ENCODE results near the gene PSMD13.

Gene PSMD13

GRCh38 chr11:223026-223789, 13.6 kb upstream of the PSMD13 start:
- H3K4me3 ChIP-seq (ENCODE audit: low read length), result no peak overlapping the region
- peaks cover 7% of the 10 kb centered on the region for H3K4me1 ChIP-seq (ENCODE audit: control insufficient read depth, insufficient read depth, low read length)
- no peak overlapping the region for H3K9ac ChIP-seq (ENCODE audit: low read depth, low read length)

GRCh38 chr11:223884-224283, 12.9 kb upstream of the PSMD13 start:
- Histone ChIP-seq H3K27me3 (ENCODE audit: control insufficient read depth, insufficient read depth, low read length) (no peaks in the 10 kb centered on the region), H3K4me2 (ENCODE audit: low read length) (no peak overlapping the region), H3K9ac (ENCODE audit: low read depth, low read length) (no peak overlapping the region), H3K4me3 (ENCODE audit: low read length) (no peak overlapping the region), H3K9me3 (replicated peaks; ENCODE audit: low read length) (no peaks in the 10 kb centered on the region), H3K4me1 (ENCODE audit: control insufficient read depth, insufficient read depth, low read length) (peaks cover 7% of the 10 kb centered on the region), H3K36me3 (ENCODE audit: insufficient read depth, low read length) (no peaks in the 10 kb centered on the region)

More at GRCh38 chr11:223026-223789, 13.6 kb upstream of the PSMD13 start:
- no peaks in the 10 kb centered on the region for H3K27me3 ChIP-seq (ENCODE audit: control insufficient read depth, insufficient read depth, low read length)
- no peaks in the 10 kb centered on the region for H3K9me3 ChIP-seq (replicated peaks; ENCODE audit: low read length)
- H3K36me3 ChIP-seq (ENCODE audit: insufficient read depth, low read length), result no peaks in the 10 kb centered on the region
- H3K4me2 ChIP-seq (ENCODE audit: low read length), result no peak overlapping the region

GRCh38 chr11:224424-224823, 12.4 kb upstream of the PSMD13 start:
- no peak overlapping the region for H3K4me3 ChIP-seq (ENCODE audit: low read length)
- H3K27me3 ChIP-seq (ENCODE audit: control insufficient read depth, insufficient read depth, low read length), result no peaks in the 10 kb centered on the region
- no peak overlapping the region for H3K9ac ChIP-seq (ENCODE audit: low read depth, low read length)
- peaks cover 7% of the 10 kb centered on the region for H3K4me1 ChIP-seq (ENCODE audit: control insufficient read depth, insufficient read depth, low read length)
- H3K4me2 ChIP-seq (ENCODE audit: low read length), result no peak overlapping the region
- no peaks in the 10 kb centered on the region for H3K36me3 ChIP-seq (ENCODE audit: insufficient read depth, low read length)
- H3K9me3 ChIP-seq (replicated peaks; ENCODE audit: low read length), result no peaks in the 10 kb centered on the region

GRCh38 chr11:225734-226453, 10.9 kb upstream of the PSMD13 start:
- H3K4me1 ChIP-seq (ENCODE audit: control insufficient read depth, insufficient read depth, low read length), result peaks cover 7% of the 10 kb centered on the region
- H3K27me3 ChIP-seq (ENCODE audit: control insufficient read depth, insufficient read depth, low read length), result no peaks in the 10 kb centered on the region

GRCh38 chr11:227824-228379, 8.9 kb upstream of the PSMD13 start:
- H3K9me3 ChIP-seq (replicated peaks; ENCODE audit: low read length), result no peaks in the 10 kb centered on the region
- no peak overlapping the region for H3K4me3 ChIP-seq (ENCODE audit: low read length)
- no peak overlapping the region for H3K4me2 ChIP-seq (ENCODE audit: low read length)
- peaks cover 7% of the 10 kb centered on the region for H3K4me1 ChIP-seq (ENCODE audit: control insufficient read depth, insufficient read depth, low read length)
- H3K36me3 ChIP-seq (ENCODE audit: insufficient read depth, low read length), result no peaks in the 10 kb centered on the region
- no peaks in the 10 kb centered on the region for H3K27me3 ChIP-seq (ENCODE audit: control insufficient read depth, insufficient read depth, low read length)
- no peak overlapping the region for H3K9ac ChIP-seq (ENCODE audit: low read depth, low read length)

More at GRCh38 chr11:225734-226453, 10.9 kb upstream of the PSMD13 start:
- H3K4me2 ChIP-seq (ENCODE audit: low read length), result no peak overlapping the region
- H3K36me3 ChIP-seq (ENCODE audit: insufficient read depth, low read length), result no peaks in the 10 kb centered on the region
- no peaks in the 10 kb centered on the region for H3K9me3 ChIP-seq (replicated peaks; ENCODE audit: low read length)
- no peak overlapping the region for H3K9ac ChIP-seq (ENCODE audit: low read depth, low read length)
- no peak overlapping the region for H3K4me3 ChIP-seq (ENCODE audit: low read length)

GRCh38 chr11:230431-230830, 6.3 kb upstream of the PSMD13 start:
- Histone ChIP-seq H3K4me1 (ENCODE audit: control insufficient read depth, insufficient read depth, low read length) (peaks cover 12% of the 10 kb centered on the region), H3K9ac (ENCODE audit: low read depth, low read length) (no peak overlapping the region), H3K9me3 (replicated peaks; ENCODE audit: low read length) (no peaks in the 10 kb centered on the region), H3K36me3 (ENCODE audit: insufficient read depth, low read length) (no peaks in the 10 kb centered on the region), H3K27me3 (ENCODE audit: control insufficient read depth, insufficient read depth, low read length) (no peaks in the 10 kb centered on the region), H3K4me3 (ENCODE audit: low read length) (no peak overlapping the region), H3K4me2 (ENCODE audit: low read length) (no peak overlapping the region)

- H3K27me3 ChIP-seq (ENCODE audit: control insufficient read depth, insufficient read depth, low read length), result no peaks in the 10 kb centered on the region
- no peaks in the 10 kb centered on the region for H3K9me3 ChIP-seq (replicated peaks; ENCODE audit: low read length)
- H3K36me3 ChIP-seq (ENCODE audit: insufficient read depth, low read length), result no peaks in the 10 kb centered on the region
- H3K4me3 ChIP-seq (ENCODE audit: low read length), result no peak overlapping the region
- no peak overlapping the region for H3K4me2 ChIP-seq (ENCODE audit: low read length)
- H3K4me1 ChIP-seq (ENCODE audit: control insufficient read depth, insufficient read depth, low read length), result peaks cover 13% of the 10 kb centered on the region
- H3K9ac ChIP-seq (ENCODE audit: low read depth, low read length), result no peak overlapping the region
Measured at GRCh38 chr11:232783-233565, 3.8 kb upstream of the PSMD13 start.

GRCh38 chr11:235180-235579, 1.6 kb upstream of the PSMD13 start:
- no peaks in the 10 kb centered on the region for H3K9me3 ChIP-seq (replicated peaks; ENCODE audit: low read length)
- H3K4me3 ChIP-seq (ENCODE audit: low read length), result peak overlapping the region; percentile 84
- no peaks in the 10 kb centered on the region for H3K27me3 ChIP-seq (ENCODE audit: control insufficient read depth, insufficient read depth, low read length)
- H3K4me1 ChIP-seq (ENCODE audit: control insufficient read depth, insufficient read depth, low read length), result peaks cover 15% of the 10 kb centered on the region
- H3K9ac ChIP-seq (ENCODE audit: low read depth, low read length), result peak overlapping the region; percentile 85
- peak overlapping the region; percentile 95 for H3K4me2 ChIP-seq (ENCODE audit: low read length)
- H3K36me3 ChIP-seq (ENCODE audit: insufficient read depth, low read length), result peaks cover 10% of the 10 kb centered on the region

- Histone ChIP-seq H3K4me1 (ENCODE audit: control insufficient read depth, insufficient read depth, low read length) (peaks cover 15% of the 10 kb centered on the region), H3K9me3 (replicated peaks; ENCODE audit: low read length) (no peaks in the 10 kb centered on the region), H3K27me3 (ENCODE audit: control insufficient read depth, insufficient read depth, low read length) (no peaks in the 10 kb centered on the region), H3K36me3 (ENCODE audit: insufficient read depth, low read length) (peaks cover 13% of the 10 kb centered on the region), H3K9ac (ENCODE audit: low read depth, low read length) (peak overlapping the region; percentile 85), H3K4me3 (ENCODE audit: low read length) (peak overlapping the region; percentile 84), H3K4me2 (ENCODE audit: low read length) (peak overlapping the region; percentile 95)
Measured at GRCh38 chr11:235609-235996, 1.2 kb upstream of the PSMD13 start.

GRCh38 chr11:235997-236773, 591 bp upstream of the PSMD13 start, which contains the start of gene SIRT3:
Gene SIRT3, minus strand, starts transcription at chr11:236342. Its CDS starts 14 bp downstream, at chr11:236328.
- Histone ChIP-seq H3K27me3 (ENCODE audit: control insufficient read depth, insufficient read depth, low read length) (no peaks in the 10 kb centered on the region), H3K36me3 (ENCODE audit: insufficient read depth, low read length) (peaks cover 16% of the 10 kb centered on the region), H3K4me3 (ENCODE audit: low read length) (peak within 1 kb of the TSS; percentile 89), H3K4me1 (ENCODE audit: control insufficient read depth, insufficient read depth, low read length) (peaks cover 15% of the 10 kb centered on the region), H3K4me2 (ENCODE audit: low read length) (peak within 1 kb of the TSS; percentile 99), H3K9me3 (replicated peaks; ENCODE audit: low read length) (no peaks in the 10 kb centered on the region), H3K9ac (ENCODE audit: low read depth, low read length) (peak within 1 kb of the TSS; percentile 96)
